Gastroesophageal sphincter (tissue), 3 donors: ENCODE measurements around the gene TRAF2.

Experiments used
- CTCF ChIP-seq, 4 experiments: fragments of 200-600 bp in 2 of 4; fragments of 450-650 bp in 2 of 4; sonication (generic) in 1 of 4; IDR thresholded peaks; one replicate each; pipeline ENCODE4 v1.5.1; 2017 to 2019; ENCODE audit warnings: antibody characterized with exemption in 4 of 4, mild to moderate bottlenecking in 2 of 4, moderate library complexity in 2 of 4
- EP300 ChIP-seq: sonication (generic); formaldehyde crosslinking; IDR thresholded peaks from one replicate; pipeline ENCODE4 v1.6.1; 2017; ENCODE audit warnings: antibody characterized with exemption, mild to moderate bottlenecking
- POLR2A ChIP-seq, 2 donors: fragments of 450-650 bp; IDR thresholded peaks; one replicate each; pipeline ENCODE4 v1.6.1; 2017; ENCODE audit warnings: antibody characterized with exemption in 2 of 2, mild to moderate bottlenecking in 2 of 2, moderate library complexity in 1 of 2
- POLR2AphosphoS5 ChIP-seq: sonication (generic); formaldehyde crosslinking; IDR thresholded peaks from one replicate; pipeline ENCODE4 v1.6.1; 2017; ENCODE audit warnings: antibody characterized with exemption

GRCh38 chr9:136974817-136975535 is 88.7 kb downstream of the TRAF2 start:
- TF ChIP-seq POLR2A (IDR thresholded peaks at IDR 0.05) (no peak), EP300 (no peak), CTCF (IDR thresholded peaks at IDR 0.05) (no peak), POLR2AphosphoS5 (no peak)
